NCI-H1417 treated with DMSO at 0.1 percent for 48 hours (cell line): ENCODE measurements around the gene C5orf63.
"Not testable (repeated sequence)": the region's sequence is repeated elsewhere in the genome, so short reads cannot be mapped to it uniquely, and the experiment has no call there.

Experiments used
- DNase-seq: peaks from one replicate; lab custom pipeline; 2025; lab: John Stamatoyannopoulos, UW

C5orf63 gene

GRCh38 chr5:127008300-127008975 is 64.9 kb downstream of the C5orf63 start:
- no peak for DNase-seq

- no peak for DNase-seq
Measured at GRCh38 chr5:127007522-127007921, 65.8 kb downstream of the C5orf63 start.

GRCh38 chr5:127006744-127007143 is 66.6 kb downstream of the C5orf63 start:
- no peak for DNase-seq

GRCh38 chr5:127005282-127005681 is 68.0 kb downstream of the C5orf63 start:
- not testable (repeated sequence) for DNase-seq

- DNase-seq, result no peak
Measured at GRCh38 chr5:127004721-127005120, 68.6 kb downstream of the C5orf63 start.

GRCh38 chr5:127003798-127004495 is 69.4 kb downstream of the C5orf63 start:
- DNase-seq, result no peak

- DNase-seq, result no peak
Measured at GRCh38 chr5:127002390-127002789, 70.9 kb downstream of the C5orf63 start.

- no peak for DNase-seq
Measured at GRCh38 chr5:127001621-127002296, 71.5 kb downstream of the C5orf63 start.
